GM18505 (cell line): ENCODE measurements around the gene NAA40.

ENCODE experiments used
- ATAC-seq: cut with Tn5 transposase; IDR thresholded peaks from one replicate; pipeline ENCODE4 v1.9.1; 2021; ENCODE audit not compliant: unreplicated experiment
- POLR2A ChIP-seq: IDR thresholded peaks from 4 replicates; pipeline ENCODE4 v1.6.1; 2011; ENCODE audit warnings: borderline replicate concordance; ENCODE audit not compliant: insufficient read depth, insufficient read length; ENCODE audit errors: extremely low read depth

The NAA40 gene

DNA sequence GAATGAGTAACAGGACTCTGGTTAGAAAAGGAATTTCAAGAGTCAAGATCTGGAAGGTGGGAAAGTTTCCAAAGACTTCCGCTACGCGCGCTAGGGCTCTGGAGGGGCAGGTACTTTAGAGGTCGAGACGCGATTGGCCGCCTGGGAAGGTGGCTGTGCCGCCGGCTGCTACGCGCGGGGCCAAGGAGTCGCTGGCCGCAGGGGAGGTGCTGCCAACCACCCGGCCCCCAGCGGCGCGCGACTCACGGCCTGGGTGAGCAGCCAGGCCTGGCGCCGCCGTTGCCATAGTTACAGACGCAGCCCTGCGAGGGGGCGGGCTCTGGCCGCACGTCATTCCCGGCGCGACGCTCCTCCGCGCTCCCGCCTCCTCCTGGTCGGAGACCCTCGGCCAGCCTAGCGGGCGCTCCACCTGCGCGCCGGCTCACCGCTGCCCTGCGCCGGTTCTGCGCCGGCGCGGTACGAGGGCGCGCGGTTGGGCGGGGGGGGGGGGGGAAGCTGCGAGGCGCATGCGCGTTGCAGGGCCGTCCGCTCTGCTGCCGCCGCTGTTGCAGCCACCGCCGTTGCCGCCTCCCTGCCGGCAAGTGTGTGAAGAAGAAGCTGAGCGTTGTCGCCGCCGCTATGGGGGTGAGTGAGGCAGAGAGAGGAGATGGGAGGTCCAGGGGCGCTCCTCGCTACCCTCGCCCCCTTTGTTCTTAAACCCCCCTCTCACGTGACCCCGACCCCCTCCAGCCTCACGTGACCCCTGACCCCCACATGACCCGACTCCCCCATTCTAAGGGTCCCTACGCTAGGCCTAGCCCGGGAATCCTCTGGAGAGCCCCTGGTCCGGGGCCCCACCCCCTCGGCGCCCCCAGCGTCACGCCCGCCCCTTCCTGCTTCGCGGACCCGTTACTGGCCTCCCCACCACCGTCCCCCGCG, at the start of gene NAA40:
TSS of gene NAA40 (plus strand) at position 524 of the 918 bp plus-strand sequence. CDS start at position 619, 95 bp downstream.
- peak; percentile 92 for ATAC-seq
- TF ChIP-seq POLR2A: peak; percentile 43

- no peak for TF ChIP-seq POLR2A
- ATAC-seq: no peak
Observed at GRCh38 chr11:63889344-63889743, 49.5 kb upstream of the NAA40 start.

- no peak for TF ChIP-seq POLR2A
- ATAC-seq: no peak
Observed at GRCh38 chr11:63890368-63890767, 48.4 kb upstream of the NAA40 start.

DNA sequence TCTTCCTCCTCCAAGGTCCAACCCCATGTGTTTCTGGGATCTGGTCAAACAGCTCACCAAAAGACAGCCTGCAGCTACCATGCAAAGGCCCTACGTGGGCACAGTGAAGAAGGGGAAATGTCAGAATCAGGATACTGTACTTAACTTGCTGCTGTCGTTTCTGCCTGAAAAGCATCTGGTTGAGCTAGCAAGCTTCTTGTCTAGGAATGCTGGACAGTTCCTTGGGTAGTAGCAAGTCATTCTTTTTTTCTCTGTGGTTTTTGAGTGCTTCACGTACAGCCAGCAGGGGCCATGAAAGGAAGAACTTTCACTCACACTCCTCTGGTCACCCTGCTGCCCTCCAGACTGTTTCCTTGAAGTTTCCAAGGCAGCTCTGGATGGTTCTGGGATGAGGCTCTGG, 46.6 kb upstream of the NAA40 start:
- TF ChIP-seq POLR2A: no peak
- ATAC-seq: no peak

DNA sequence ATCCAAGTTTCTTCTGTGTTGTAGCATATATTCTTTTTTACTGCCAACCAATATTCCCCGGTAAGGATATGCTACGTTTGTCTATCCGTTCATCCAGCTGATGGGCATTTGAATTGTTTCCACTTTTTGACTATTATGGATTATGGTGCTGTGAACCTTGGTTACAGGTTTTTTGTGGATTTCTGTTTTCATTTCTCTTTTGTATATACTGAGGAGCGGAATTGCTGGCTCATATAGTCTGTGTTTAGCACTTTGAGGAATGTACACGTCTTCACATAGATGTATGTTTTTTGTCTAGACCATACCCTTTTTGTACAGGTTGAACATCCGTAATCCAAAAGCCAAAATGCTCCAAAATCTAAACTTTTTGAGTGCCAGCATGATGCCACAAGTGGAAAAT, 45.4 kb upstream of the NAA40 start:
- no peak for ATAC-seq
- no peak for TF ChIP-seq POLR2A

GRCh38 chr11:63896071-63896470, 42.7 kb upstream of the NAA40 start:
- no peak for TF ChIP-seq POLR2A

GRCh38 chr11:63897459-63898146, 41.2 kb upstream of the NAA40 start:
- no peak for ATAC-seq
- no peak for TF ChIP-seq POLR2A

More at GRCh38 chr11:63896071-63896470, 42.7 kb upstream of the NAA40 start:
- ATAC-seq: no peak

- TF ChIP-seq POLR2A: no peak
- ATAC-seq: no peak
Observed at GRCh38 chr11:63901660-63902059, 37.1 kb upstream of the NAA40 start.

DNA sequence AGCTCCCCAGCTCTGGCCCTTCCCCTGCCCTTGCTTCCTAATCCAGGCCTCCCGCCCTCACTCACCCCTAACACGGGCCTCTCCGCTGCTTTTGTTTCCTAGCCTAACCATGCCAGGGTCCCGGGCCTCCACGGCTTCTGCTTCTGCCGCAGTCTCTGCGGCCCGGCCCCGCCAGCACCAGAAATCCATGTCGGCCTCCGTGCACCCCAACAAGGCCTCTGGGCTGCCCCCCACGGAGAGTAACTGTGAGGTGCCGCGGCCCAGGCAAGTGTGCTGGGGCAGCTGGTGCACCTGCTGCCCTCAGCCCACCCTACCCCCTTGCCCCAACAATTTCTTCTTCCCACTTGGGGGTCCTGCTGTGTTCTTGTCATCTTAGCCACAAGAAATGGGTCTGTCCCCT, 34.9 kb upstream of the NAA40 start:
- no peak for ATAC-seq
- TF ChIP-seq POLR2A: no peak

DNA sequence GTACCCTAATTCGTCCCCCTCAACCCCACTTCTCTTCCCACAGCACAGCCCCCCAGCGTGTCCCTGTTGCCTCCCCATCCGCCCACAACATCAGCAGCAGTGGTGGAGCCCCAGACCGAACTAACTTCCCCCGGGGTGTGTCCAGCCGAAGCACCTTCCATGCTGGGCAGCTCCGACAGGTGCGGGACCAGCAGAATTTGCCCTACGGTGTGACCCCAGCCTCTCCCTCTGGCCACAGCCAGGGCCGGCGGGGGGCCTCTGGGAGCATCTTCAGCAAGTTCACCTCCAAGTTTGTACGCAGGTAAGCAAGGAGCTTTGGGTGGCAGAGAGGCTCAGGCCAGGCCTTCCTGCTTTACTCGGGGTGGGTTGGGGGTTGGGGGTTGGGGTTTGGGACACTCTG, 34.1 kb upstream of the NAA40 start:
- TF ChIP-seq POLR2A: no peak
- no peak for ATAC-seq

DNA sequence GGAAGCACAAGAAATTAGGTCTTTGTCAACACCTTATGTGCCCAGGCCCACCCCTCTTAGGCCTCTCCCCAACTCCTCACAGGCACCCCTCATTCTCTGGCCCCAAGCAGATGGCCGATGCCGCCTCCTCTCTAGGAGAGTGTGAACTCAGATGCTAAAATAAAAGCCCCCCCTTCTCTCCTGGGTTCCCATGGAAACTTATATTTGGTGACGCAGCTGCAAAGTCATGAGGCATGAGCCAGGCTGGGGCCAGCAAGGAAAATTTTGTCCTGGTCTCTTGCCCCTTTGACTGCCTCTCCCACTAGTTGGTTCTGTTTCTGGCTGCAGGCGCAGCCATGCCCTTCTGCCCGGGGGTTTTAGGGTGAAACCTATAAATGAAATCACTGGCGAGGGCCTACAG, 33.6 kb upstream of the NAA40 start:
- ATAC-seq: no peak
- no peak for TF ChIP-seq POLR2A

DNA sequence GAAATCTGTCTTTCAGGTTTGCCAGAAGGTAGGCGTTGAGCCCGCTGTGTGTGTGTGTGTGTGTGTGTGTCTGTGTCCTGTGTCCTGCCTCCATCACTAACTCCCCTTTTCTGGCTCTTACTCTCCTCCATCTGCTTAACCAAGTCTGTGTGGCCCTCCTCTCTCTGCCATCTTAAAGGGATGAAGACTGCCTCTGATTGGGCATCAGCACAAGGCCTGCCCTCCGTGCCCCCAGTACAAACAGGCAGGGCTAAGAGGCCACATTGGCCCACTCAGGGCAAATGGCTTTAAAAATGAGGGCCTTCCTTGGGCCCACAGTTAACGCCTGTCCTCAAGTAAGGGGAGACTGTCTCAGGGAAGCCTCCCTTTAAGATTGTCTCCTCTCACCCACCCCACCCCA, 32.7 kb upstream of the NAA40 start:
- no peak for TF ChIP-seq POLR2A
- no peak for ATAC-seq

DNA sequence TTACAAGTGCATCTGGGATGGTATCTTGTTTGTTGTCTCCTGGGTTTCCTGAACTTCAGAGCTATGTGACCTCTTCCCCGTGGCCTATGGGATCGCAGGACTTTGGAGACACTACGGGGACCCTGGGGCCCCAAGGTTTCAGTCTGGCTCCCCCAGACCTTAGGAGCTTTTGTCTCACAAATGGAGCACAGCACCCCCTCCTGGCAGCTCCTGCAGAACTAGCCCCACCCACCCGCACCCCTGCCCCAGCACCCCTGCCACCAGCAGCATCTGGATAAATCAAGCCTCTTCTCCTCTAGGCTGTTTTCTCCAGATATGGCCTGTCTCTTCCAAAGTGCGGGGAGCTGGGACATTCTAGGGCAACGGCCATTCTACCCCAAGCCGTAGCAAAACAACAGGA, 32.2 kb upstream of the NAA40 start:
- TF ChIP-seq POLR2A: no peak
- ATAC-seq: no peak

GRCh38 chr11:63907063-63907462, 31.7 kb upstream of the NAA40 start:
- TF ChIP-seq POLR2A: no peak

DNA sequence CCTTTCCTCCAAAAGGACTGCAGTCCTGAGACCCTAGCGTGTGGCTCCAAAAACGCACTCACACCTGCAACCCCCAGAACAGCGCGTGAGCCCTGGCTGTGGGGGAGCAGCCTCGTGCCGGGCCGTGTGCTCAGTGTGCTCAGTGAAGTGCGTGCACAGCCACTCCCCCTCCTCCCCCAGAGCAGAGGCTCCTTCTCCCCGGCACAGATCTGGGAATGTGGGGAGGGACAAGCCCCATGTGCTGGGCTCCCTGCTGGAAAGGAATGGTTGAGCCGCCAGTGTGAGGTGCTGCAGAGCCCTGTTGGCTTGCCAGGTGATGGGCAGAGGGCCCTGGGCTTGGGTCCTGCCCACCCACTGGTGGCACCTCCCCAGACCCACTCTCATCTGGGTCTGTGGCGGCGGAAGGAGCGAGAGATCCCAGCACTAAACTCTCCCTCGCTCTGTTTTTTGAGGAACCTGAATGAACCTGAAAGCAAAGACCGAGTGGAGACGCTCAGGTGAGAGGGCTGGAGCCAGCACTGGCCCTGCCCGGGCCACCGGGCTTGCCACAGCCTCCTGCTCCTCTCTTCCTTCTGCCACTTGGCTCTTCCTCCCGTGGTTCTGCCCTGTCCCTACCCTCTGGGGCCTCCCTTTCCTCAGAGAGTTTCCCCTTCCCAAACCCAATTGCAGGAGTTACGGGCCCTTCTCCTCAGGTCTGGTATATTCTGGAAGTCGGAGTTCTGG, 30.8 kb upstream of the NAA40 start:
- ATAC-seq: no peak
- TF ChIP-seq POLR2A: no peak

More at GRCh38 chr11:63907063-63907462, 31.7 kb upstream of the NAA40 start:
- ATAC-seq: no peak
